ENCODE results near the gene ERICH4.
A peak's percentile ranks its signal among the peaks of the same experiment; 100 is the strongest.
"Not testable (repeated sequence)": the region's sequence is repeated elsewhere in the genome, so short reads cannot be mapped to it uniquely, and the experiment has no call there.

Gene ERICH4

DNA sequence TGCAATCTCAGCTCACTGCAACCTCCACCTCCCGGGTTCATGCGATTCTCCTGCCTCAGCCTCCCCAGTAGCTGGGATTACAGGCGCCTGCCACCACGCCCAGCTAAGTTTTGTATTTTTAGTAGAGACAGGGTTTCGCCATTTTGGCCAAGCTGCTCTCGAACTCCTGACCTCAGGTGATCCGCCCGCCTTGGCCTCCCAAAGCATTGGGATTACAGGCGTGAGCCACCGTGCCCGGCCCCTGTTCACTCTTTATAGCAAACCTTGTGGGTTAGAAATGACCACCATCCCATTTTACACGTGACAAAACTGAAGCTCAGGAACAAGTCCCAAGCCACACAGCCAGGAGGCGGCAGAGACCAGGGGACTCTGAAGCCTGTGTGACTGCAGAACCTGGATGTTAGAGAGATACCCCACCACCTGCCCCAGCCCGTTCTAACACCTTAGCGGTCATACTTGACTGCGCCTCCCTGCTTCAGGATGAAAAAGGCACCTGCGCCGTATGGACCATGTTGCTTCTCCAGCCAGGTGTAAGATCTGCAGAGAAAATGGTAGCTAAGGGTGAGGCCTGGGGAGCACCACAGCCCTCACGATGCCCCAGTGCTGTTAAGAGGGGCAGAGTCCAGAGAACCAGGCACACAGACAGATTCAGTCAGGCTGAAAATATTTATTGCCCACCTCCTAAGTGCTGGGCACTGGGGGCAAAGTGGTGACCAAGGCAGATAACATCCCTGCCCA lies 6.9 kb upstream of the ERICH4 start:
- DNase-seq, result no peak

DNA sequence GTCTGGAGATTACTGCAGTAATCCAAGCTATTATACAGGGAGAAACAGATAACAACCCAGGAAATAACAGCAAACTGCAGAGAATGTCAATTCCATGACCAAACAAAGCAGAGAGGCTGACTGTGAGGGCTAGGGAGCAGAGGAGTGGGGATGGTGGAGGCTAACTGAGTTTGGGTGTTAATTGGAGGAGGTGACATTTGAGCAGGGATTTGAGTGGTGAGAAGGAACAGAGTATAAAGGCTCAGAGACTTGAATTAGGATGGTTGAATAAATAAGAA lies 6.3 kb upstream of the ERICH4 start:
- no peak for DNase-seq

DNA sequence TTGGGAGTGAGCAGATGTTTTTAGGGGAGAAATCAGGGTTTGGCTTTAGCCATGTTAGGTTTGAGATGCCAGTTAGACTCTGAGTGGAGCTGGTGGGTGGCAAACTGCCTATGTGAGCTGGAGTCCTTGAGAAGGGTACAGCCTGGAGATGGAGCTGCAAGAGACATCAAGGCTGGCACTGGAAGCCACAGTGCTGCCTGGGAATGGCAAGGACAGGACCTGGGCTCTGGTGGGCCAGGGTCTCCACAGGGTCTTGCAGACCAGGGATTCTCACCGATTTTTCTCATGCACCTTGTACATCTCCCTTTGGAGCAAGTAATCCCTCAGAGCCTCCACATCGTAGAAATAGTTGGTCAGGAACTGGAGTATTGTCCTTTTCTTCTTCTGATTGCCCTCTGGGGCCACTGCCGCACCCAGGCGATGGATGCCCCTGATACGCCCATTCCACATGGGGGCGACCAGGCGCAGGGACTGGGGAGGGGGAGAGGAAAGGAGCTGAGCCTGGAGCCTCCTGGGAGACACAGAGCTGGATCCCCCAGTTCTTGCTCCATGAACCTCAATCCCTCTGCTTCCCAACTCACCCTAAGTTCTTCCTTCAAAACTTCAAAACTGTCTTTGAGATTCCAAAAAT lies 4.9 kb upstream of the ERICH4 start:
- no peak for DNase-seq

DNA sequence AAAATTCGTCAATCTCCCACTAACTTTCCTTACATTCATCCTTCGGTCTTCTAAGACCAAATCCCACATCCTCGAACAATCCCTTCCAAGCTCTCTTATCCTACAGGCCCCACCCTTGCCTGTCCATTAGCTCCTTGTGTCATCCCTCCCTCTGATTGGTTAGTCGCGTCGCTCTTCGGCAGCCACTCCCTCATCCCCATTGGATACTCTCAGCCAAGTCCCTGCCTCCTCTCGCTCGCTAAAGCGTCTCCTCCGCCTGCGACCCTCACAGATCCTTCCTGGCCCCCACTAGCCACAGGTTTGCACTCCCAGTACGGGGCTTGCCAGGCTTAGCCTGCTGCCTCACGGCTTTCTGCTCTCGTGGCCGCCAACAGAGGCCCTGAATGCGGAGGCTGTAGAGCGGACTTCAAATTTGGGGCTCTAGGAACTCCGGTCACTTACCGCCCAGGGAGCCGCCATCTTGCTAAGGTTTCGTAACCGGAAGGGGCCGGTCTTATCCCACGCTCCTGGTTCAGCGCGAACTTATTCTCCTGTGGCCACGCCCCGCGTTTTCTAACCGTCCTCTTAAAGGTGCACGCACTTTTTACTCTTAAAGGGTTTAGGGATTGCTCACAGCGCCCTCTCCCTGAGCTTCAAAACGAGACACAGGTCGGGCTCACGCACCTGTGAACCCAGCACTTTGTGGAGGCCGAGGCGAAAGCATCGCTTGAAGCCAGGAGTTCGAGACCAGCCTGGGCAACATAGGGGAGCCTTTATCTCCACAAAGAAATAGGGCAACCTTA lies 3.3 kb upstream of the ERICH4 start, which contains the start of gene DMAC2:
Gene DMAC2 (minus strand): TSS at position 472 of the 782 bp plus-strand sequence. CDS start 13 bp downstream, at position 459.
- DNase-seq, result peak; percentile 99

DNA sequence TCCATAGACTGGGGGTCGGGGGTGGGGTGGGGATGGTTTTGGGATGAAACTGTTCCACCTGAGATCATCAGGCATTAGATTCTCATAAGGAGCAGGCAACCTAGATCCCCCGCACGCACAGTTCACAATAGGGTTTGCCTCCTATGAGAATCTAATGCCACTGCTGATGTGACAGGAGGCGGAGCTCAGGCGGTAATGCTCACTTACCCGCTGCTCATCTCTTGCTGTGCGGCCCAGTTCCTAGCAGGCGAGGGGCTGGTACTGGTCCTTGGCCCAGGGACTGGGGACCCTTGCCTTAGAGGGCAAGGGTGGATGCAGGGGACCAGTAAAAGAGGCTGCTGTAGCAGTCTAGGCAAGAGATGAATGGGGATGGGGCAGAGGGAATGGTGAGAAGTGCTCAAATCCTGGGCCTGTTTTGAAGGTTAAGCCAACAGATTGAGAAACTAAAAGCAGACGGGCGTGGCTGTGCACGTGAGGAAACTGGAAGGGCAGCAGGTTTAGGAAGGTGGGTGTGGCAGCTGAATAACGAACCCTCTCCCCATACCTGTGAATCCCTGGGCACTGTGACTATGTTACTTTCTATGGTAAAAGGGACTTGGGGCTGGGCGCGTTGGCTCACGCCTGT lies 1.5 kb upstream of the ERICH4 start:
- no peak for DNase-seq

DNA sequence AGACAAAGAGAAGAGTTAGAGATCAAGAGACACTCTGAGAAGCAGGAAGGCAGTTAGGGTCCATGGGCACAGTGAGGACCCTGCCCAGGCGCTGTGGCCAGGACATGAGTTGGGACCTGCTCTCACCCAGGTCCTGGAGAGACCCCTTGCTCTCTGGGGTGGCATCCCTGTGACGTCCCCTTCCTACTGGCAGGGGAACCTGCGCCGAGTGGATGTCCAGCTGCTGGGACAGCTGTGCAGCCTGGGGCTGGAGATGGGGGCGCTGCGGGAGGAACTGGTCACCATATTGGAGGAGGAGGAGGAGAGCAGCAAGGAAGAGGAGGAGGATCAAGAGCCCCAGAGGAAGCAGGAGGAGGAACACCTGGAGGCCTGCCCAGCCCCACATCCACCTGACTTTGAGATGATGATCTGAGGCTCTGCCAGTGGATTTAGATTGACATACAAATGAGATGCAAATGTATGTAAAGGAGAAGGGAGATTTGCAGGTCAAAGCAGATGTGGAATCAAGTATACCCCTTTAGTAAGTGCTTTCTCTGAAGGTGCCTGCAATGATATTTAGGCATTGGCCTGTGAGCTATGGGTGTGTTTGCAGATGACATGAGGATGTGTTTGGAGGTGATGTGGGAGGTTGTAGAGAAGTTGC lies 978 bp downstream of the ERICH4 start:
- DNase-seq, result no peak

DNA sequence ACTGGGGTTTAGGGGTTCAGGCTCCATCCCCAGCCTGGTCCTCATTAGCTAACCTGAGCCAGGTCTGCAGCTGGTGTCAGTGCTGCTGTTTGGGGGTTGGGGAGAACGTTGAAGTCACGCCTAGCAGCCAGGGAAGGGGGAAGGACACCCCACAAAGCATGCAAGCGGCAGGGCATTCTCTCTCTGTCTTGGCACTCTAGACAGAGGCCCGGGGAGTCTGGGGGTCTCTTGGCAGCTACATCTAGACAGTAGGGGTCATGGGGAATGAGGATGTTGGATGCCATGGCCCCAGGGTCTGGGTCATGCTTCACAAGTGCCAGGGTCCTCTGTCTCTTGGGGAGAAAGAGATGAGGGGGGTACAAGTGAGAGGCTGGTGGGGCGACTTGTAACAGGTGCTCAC lies 2.6 kb downstream of the ERICH4 start:
- DNase-seq, result no peak

DNA sequence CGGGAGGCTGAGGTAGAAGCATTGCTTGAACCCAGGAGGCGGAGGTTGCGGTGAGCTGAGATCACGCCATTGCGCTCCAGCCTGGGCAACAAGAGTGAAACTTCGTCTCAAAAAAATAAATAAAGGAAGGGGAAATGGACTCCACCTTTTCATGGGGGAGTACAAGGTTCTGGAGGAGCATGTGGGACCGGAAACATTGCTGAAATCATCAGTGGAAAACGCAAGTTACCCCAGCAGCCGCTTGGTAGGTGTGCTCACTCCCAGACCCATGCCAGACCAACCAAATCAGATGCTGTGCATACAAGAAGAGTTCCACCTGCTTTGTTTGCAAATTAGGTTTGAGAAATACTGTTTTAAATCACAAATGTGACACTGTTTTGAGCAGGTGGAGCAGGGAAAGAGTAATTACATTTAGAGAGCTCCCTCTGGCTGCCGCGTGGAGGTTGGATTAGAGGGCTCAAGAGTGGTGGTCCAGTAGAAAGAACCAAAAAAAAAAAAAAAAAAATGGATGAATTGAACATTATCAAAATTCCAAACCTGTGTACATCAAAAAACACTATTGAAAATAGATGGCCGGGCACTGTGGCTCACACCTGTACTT lies 4.9 kb downstream of the ERICH4 start:
- no peak for DNase-seq

DNA sequence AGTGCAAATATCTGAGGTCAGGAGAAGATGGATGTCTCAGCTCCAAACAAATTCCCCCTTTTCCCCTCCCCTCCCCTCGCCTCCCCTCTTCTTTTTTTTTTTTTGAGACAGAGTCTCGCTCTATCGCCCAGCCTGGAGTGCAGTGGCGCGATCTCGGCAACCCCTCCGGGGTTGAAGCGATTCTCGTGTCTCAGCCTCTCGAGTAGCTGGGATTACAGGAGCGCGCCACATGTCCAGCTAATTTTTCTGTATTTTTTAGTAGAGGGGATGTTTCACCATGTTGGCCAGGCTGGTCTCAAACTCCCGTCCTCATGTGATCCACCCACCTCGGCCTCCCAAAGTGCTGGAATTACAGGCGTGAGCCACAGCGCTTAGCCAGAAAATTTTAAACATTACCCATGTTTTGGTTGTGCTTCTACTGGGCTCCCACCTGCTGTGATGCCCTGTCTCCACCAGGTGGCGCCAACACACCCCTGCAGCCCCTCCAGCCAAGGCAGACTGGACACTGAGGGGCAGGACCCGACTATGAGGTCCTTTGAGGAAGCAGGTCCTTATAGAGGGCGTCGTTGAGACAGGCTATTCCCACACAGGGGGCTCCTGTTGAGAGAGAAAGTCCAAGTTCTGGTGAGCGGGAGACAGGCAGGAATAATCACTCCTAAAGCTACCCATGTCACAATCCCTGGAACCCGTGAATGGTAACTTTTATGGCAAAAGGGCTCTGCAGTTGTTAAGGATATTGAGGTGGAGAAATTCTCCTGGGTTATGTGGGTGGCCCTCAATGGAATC lies 6.3 kb downstream of the ERICH4 start:
- DNase-seq, result peak; percentile 21

DNA sequence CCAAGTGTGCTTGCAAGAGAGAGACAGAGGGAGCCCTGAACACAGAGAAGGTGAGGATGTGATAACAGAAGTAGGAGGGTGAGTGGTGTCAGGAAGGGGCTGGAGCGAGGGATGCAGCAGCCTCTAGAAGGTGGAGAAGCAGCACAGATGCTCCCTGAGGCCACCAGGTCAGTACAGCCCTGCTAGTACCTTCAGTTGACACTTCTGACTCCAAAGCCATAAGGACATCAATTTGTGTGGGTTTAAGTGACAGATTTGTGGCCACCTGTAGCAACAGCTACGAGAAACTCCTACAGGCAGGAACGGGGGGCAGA lies 6.9 kb downstream of the ERICH4 start:
- no peak for DNase-seq

DNA sequence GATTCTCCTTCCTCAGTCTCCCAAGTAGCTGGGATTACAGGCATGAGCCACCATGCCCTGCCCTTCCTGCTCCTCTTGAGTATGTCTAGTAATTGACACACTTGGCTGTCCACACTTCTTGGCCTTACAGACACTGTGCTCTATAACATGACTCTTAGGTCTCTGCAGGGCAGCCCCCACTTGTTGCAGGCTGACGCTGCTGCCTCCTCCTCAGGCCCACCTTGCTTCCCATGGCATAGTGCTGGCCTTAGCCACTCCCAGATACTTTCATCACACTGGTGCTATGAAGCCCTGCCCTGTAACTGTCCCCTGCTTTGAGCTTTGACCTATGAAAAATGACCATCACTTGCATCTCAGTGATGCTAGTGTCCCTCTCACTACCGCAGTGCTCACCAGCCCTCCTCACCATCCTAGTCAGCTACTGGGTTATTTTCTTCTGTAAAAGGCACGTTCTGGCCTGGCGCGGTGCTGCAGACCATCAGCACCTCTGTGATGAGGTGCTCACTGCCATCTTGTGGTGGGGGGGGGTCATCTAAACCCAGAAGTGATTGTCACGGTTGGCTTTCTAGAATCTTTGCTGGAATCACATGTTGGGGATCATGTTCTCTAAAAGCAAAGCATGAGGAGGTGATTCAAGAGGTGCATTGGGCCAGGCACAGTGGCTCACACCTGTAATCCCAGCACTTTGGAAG lies 9.8 kb downstream of the ERICH4 start:
- DNase-seq, result no peak

DNA sequence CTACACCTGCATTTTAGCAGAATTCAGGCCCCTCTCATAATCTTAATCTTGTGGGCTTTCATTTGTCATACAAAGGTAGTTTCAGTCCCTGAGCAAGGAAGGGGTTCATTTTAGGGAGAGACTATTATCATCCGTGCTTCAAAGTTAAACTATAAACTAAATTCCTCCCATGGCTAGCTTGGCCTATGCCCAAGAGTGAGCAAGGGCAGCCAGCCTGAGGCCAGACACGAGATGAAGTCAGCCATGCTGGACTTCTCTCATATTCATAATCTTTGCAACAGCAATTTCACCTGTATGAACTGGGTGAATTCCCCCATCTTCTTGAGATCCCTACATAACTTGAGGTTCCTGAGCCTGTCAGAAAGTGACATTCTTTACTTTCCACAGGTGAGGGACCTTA lies 13.0 kb downstream of the ERICH4 start:
- DNase-seq, result no peak

DNA sequence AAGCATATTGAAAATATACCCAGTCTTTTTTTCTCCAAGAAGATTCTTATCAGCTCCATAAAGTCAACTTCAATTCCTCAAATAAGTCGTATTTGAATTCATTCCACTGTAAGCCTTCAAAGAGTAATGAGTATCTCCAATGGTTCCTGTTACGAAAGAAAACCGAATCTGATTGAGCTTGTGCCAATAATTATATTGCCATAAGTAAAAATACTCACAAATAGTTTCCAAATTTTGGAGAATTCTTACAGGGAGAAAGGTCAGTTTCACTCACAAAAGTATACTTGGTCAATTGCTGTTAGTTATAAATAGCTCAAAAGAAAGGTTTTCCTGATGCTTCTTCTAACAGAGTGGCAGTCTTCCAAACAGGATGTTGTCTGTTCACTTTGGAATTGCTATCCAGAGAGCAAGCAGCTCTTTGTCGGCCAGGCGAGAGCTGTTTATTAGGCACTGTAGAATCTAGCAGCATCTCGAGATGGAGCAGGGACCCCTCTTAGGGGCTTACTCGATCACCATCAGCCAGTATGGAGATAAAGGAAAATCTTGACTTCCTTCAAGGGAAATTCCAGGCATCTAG lies 13.5 kb downstream of the ERICH4 start:
- DNase-seq, result no peak

DNA sequence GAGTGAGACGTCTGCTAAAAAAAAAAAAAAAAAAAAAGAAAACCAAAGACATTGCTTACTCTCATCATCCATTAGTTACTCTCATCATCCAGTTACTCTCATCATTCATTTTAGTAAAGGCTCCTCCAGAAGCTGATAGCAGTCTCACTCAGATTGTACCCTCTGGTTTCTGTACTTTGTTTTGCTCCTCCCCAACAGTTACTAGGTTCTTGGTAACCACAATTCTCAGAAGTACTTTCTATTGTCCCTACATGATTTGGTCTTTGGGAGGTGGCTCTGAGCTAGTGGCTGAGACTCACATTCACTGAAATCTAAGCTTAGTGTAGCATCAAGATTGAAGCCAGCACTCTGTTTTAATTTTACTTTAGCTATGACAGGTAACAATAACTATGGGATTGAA lies 14.3 kb downstream of the ERICH4 start:
- no peak for DNase-seq

DNA sequence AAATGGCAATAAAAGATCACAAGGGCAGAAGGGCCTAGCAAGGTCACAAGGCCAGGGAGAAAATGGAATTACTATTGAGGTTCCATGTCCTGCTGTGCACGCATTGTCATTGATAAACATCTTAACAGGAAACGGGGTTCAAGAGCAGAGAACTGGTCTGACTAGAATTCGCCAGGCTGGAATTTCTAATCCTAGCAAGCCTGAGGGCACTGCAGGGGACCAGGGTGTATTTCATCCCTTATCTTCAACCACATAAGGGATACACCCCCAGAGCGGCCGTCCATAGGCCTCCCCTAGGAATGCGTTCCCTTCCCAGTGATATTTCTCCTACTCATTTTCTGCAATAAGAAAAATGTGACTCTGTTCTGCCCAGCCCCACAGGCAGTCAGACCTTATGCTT lies 19.5 kb downstream of the ERICH4 start:
- DNase-seq, result no peak

DNA sequence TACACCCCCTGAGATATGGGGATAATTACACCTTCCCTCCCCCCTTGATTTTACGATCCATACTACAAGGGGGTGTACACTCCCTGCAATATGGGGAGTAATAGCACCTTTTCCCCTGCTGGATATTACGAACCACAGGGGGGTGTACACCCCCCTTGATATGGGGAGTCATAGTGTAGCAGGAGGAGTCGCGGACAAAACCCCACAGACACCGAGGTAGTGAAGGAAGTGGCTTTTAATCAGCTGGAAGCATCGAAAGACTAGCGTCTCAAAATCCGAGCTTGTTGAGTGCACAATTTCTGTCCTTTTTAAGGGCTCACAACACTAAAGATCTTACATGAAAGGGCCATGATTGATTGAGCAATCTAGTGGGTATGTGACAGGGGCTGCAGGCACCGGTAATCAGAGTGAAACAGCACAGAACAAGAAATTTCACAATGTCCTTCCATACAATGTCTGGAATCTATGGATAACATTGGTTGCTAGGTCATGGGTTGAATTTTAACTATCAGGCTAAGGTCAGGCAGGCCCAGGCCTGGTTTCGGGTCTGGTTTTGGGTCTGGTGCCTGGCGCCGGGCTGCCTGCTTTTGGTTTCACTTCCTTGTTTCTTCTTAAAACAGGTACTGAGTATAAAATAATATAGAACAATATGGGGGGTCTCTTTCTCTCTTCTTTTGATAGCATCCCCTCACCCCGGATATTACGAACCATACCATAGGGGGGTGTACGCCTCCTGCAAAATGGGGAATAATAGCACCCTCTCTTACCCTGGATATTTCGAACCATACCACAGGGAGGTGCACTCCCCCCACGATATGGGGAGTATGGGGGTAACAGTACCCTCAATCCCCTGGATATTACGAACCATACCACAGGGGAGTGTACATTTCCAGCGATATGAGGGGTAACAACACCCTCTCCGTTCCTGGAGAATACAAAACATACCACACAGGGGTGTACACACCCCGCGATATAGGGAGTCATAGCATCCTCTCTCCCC lies 20.6 kb downstream of the ERICH4 start:
- not testable (repeated sequence) for DNase-seq

DNA sequence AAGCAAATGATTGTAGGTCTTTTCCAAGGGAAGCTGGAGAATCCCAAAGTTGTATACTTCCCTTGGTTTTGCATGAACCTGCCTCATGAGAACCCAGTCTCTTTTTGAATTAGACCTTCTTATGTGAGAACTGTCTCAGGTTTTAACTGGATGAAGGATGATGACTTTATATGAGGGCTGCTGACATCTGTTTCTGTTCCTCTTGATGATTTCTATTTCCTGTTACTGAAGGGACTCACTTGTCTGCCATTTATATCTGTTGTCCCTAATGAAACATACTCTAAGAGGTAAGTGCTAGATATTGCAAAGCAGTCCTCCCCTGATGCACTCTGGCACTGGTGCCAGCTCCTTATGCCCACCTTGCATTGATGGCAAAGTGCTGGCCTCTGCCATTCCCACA lies 33.6 kb downstream of the ERICH4 start:
- DNase-seq, result no peak

DNA sequence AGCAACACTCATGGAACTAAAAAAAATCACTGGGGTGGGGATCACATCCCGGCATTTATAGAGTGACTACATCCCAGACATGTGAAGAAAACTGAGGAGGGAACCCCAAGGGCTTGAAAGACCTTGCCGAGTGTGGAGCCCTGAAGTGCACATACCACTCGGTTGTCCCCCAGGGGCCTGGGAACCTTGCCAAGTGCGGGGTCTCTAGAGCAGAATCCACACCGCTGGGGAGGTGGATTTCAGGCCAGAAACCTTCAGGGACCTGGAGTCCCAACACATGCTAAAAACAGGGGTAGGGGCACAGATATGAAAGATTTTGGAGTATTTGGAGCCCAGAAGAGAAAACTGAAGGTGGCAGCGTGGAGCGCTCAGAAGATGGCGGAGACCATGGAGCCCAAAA lies 35.2 kb downstream of the ERICH4 start:
- DNase-seq, result no peak

DNA sequence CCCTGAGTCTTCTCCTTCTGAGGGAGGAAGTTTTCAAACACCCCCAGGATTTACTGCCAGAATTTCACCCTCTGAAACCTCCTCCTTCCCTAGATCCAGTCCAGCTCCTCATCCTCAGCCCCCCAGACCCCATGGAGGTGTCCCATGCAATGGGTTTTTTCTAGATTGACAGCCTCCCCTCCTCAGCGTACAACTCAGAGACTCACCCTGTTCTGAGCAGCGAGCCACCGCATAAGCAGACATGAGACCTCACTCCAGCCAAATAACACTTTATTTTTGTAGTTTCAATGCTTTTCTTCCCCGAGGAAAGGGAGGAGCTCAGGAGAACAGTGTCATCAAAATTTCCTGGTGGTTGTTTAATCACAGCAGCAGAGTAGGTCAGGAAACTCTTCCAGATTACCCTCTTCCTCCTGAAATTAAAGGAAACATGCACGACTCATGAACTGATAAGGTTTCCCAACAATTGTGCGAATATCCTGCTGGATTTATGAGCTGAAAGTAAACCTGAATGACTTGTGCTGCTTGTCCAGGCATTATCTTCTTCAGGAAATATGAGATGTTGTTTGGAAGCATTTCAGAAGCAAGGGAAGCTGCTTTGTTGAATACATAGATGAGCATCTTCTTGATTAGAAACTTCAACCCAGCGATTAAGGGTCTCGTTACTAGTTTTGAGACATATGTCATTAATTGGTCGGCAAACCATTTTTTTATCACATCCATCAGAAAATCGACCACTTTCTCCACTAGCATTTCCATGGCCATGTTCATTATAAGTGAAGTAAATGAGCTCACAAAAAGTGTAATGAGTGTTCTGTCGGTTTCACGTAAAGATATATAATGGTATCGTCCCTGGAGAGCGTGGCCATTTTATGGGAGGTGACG lies 36.2 kb downstream of the ERICH4 start:
- no peak for DNase-seq
